Measurements from ENCODE around the gene CARD11. TPM values are rescaled to one million over a fixed set of nuclear protein-coding genes. Genes with fewer than 3 reads are reported as not detected.

Gene CARD11
- total RNA-seq, 1 donor from 2014 or later = 5.8 TPM

DNA sequence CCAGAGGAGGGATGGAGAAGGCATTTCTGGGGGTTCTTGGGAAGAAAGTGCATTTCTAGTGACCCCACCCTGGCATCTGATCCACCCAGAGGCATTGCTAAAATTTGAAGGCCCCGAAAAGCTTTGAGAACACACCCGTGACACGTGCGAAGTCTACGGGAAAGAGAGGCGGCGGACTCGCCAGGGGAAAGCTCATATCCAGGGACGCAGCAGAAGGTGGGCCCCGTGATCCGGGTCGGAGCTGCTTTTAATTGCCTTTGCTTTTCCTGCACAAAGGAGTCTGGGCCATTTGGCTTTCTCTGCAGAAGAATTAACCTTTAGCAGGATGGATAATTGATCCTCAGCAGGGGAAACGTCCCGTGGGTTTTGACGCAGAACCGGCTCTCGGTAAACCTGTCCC lies 50.3 kb downstream of the CARD11 start:
- TF ChIP-seq, protein P1, sequence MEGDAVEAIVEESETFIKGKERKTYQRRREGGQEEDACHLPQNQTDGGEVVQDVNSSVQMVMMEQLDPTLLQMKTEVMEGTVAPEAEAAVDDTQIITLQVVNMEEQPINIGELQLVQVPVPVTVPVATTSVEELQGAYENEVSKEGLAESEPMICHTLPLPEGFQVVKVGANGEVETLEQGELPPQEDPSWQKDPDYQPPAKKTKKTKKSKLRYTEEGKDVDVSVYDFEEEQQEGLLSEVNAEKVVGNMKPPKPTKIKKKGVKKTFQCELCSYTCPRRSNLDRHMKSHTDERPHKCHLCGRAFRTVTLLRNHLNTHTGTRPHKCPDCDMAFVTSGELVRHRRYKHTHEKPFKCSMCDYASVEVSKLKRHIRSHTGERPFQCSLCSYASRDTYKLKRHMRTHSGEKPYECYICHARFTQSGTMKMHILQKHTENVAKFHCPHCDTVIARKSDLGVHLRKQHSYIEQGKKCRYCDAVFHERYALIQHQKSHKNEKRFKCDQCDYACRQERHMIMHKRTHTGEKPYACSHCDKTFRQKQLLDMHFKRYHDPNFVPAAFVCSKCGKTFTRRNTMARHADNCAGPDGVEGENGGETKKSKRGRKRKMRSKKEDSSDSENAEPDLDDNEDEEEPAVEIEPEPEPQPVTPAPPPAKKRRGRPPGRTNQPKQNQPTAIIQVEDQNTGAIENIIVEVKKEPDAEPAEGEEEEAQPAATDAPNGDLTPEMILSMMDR (IDR thresholded peaks at IDR 0.05) = no peak
- Histone ChIP-seq H3K4me1 (no peaks in the 10 kb centered on the region), H3K4me3 (no peak overlapping the region), H3K27ac (no peak overlapping the region), H3K9me3 (no peaks in the 10 kb centered on the region), H3K27me3 (no peaks in the 10 kb centered on the region), H3K36me3 (no peaks in the 10 kb centered on the region)
- intact Hi-C loops (cut with DNase I) = no loop called here
- no peak for ATAC-seq
- DNase-seq = peak; percentile 29

DNA sequence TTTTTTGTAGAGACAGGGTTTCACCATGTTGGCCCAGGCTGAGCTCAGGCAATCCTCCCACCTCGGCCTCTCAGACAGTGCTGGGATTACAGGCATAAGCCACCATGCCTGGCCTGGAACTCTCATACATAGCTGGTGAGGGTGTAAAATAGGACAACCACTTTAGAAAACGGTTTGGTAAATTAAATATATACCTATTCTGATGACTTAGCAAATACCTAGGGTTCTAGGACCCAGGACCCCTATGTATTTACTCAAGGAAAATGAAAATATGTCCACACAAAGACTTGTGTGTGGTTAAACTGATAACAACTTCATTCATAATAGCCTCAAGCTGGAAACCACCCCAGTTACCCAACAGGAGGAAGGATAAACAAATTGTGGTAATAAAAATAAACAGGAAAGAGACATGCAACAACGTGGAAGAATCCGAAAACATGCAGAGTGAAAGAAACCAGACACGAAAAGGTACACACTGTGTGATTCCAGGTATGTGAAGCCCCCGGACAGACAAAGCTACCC lies 52.7 kb downstream of the CARD11 start:
- H3K36me3 ChIP-seq = no peaks in the 10 kb centered on the region
- no peak overlapping the region for H3K27ac ChIP-seq
- TF ChIP-seq, protein P1 (IDR thresholded peaks at IDR 0.05) = no peak
- H3K4me3 ChIP-seq = no peak overlapping the region
- H3K9me3 ChIP-seq = no peaks in the 10 kb centered on the region
- no peaks in the 10 kb centered on the region for H3K27me3 ChIP-seq
- H3K4me1 ChIP-seq = no peaks in the 10 kb centered on the region
- DNase-seq = no peak
- intact Hi-C loops (cut with DNase I) = no loop called here
- no peak for ATAC-seq

DNA sequence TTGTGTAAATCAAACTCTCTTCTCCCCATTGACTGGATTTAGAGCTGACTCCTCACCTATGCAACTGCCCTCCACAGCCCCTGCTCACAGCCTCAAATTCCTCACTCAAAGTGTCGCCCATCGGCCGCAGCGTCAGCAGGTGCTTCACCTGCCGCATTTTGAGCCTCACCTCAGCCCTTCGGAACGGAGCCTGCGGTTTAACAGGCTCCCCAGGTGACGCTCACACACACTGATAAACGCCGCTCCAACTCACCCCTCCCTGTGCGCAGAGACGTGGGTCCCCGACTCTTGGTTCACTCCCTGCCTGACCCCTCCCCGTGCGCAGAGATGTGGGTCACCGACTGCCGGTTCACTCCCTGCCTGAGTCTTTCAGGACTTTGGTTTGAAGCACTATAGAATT lies 57.1 kb downstream of the CARD11 start:
- Histone ChIP-seq H3K27me3 (no peaks in the 10 kb centered on the region), H3K36me3 (no peaks in the 10 kb centered on the region), H3K4me3 (no peak overlapping the region), H3K4me1 (no peaks in the 10 kb centered on the region), H3K9me3 (no peaks in the 10 kb centered on the region), H3K27ac (no peak overlapping the region)
- intact Hi-C loops (cut with DNase I) = no loop called here
- TF ChIP-seq, protein P1 (IDR thresholded peaks at IDR 0.05) = no peak
- no peak for ATAC-seq
- DNase-seq = peak; percentile 40

DNA sequence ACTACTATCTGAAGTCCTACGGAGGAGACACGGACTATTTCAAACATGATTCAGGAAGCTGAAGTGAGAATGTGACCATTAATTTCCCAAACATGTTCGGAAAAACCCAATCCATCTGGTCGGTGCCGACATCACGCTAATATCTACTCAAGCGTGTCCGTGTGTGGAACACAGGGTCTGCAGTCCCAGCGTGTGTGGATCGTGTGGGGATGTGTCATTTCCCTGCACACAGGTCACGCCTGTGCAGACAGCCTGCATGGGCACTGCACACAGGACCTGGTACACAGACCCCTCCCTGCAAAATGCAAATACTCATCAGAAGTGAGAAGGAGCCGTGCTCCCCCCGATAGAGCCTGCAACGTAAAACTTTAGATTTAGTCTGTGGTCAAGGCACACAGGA lies 57.8 kb downstream of the CARD11 start:
- TF ChIP-seq, protein P1 (IDR thresholded peaks at IDR 0.05) = no peak
- no peak overlapping the region for H3K4me3 ChIP-seq
- no peaks in the 10 kb centered on the region for H3K4me1 ChIP-seq
- H3K27me3 ChIP-seq = no peaks in the 10 kb centered on the region
- no peaks in the 10 kb centered on the region for H3K9me3 ChIP-seq
- ATAC-seq (no peak), DNase-seq (peak; percentile 39)
- no peaks in the 10 kb centered on the region for H3K36me3 ChIP-seq
- intact Hi-C loops (cut with DNase I) = no loop called here
- H3K27ac ChIP-seq = no peak overlapping the region

DNA sequence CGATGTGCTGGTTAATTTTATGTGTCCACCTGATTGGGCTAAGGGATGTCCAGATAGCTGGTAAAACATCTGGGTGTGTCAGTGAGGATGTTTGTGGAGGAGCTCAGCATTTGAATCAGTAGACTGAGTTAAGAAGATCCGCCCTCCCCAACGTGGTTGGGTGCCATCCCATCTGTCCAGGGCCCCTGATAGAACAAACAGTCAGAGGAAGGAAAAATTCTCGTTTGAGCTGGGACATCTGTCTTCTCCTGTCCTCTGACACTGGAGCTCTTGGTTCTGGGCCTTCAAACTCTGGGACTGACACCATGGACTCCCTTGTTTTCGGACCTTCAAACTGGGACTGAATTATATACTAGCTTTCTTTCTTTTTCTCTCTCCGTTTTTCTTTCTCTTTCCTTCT lies 59.6 kb downstream of the CARD11 start:
- Histone ChIP-seq H3K9me3 (no peaks in the 10 kb centered on the region), H3K27me3 (no peaks in the 10 kb centered on the region), H3K4me1 (peaks cover 6% of the 10 kb centered on the region), H3K4me3 (no peak overlapping the region), H3K27ac (no peak overlapping the region), H3K36me3 (no peaks in the 10 kb centered on the region)
- DNase-seq (no peak), ATAC-seq (no peak)
- intact Hi-C loops (cut with DNase I) = no loop called here
- TF ChIP-seq, protein P1 (IDR thresholded peaks at IDR 0.05) = no peak

DNA sequence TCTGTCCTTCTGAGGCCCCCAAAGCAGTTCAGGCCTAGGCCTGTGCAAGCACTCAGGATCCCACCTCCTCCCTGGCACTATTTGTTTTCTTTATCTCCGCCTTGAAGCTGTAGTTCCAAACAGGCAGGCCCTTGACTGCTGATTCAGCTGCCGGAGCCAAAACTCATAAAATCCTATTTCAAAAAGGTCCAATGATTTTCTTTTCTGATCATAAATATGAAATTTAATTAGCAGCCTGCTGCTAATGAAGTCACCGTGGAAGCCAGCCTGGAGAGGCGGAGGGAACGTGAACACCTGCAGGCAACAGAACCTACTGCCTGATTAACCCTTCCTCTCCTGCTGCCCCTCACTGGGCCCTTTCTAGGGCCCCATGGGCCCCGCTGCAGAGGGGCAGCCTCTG lies 60.1 kb downstream of the CARD11 start:
- TF ChIP-seq, protein P1 (IDR thresholded peaks at IDR 0.05) = no peak
- intact Hi-C loops (cut with DNase I) = no loop called here
- H3K27me3 ChIP-seq = no peaks in the 10 kb centered on the region
- H3K4me1 ChIP-seq = peaks cover 11% of the 10 kb centered on the region
- no peaks in the 10 kb centered on the region for H3K36me3 ChIP-seq
- H3K27ac ChIP-seq = no peak overlapping the region
- ATAC-seq (no peak), DNase-seq (peak; percentile 19)
- H3K4me3 ChIP-seq = no peak overlapping the region
- no peaks in the 10 kb centered on the region for H3K9me3 ChIP-seq

Data from upper lobe of right lung (tissue), 1 donor.